ENCODE results near the gene WDCP.
"Not testable (repeated sequence)": the region's sequence is repeated elsewhere in the genome, so short reads cannot be mapped to it uniquely, and the experiment has no call there.

The WDCP gene, protein sequence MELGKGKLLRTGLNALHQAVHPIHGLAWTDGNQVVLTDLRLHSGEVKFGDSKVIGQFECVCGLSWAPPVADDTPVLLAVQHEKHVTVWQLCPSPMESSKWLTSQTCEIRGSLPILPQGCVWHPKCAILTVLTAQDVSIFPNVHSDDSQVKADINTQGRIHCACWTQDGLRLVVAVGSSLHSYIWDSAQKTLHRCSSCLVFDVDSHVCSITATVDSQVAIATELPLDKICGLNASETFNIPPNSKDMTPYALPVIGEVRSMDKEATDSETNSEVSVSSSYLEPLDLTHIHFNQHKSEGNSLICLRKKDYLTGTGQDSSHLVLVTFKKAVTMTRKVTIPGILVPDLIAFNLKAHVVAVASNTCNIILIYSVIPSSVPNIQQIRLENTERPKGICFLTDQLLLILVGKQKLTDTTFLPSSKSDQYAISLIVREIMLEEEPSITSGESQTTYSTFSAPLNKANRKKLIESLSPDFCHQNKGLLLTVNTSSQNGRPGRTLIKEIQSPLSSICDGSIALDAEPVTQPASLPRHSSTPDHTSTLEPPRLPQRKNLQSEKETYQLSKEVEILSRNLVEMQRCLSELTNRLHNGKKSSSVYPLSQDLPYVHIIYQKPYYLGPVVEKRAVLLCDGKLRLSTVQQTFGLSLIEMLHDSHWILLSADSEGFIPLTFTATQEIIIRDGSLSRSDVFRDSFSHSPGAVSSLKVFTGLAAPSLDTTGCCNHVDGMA

DNA sequence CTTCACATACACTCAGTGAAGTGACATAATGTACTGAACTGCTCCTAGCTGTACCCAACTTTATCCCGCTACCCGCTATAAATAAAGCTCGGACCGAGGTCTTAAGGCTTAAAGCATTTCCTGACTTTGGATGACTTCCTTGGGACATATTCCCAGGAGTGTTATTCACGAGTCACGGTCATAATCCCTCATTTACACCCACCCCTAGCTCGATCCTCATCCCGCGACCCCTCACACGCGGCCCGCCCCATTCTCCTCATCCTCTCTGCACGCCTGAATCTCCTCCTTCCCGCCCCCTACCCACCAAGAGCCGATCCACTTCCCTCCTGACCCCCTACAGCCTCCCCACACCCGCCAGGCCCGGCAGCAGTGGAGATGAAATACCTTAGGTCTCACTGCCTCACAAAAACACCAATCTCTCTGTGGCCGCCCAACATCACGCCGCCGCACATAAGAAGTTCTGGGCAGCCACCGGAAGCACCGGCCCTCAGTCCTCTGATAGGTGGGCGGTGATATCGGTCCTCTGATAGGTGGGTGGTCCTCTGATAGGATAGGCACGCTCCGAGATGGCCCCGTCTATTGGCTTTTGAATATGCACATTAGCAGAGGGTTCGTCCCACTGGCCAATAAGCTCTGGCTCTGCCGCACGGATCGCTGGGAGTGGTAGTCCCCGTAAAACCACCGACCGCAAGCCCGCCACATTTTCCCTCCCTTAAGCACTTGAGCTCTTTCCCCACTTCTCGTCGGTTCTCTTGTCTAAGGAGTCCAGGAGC lies at the start of gene WDCP:
TSS of gene WDCP (minus strand) at position 462 of the 773 bp plus-strand sequence. CDS start 7,897 bp downstream, outside the sequence.
- peak; percentile 99 for DNase-seq

DNA sequence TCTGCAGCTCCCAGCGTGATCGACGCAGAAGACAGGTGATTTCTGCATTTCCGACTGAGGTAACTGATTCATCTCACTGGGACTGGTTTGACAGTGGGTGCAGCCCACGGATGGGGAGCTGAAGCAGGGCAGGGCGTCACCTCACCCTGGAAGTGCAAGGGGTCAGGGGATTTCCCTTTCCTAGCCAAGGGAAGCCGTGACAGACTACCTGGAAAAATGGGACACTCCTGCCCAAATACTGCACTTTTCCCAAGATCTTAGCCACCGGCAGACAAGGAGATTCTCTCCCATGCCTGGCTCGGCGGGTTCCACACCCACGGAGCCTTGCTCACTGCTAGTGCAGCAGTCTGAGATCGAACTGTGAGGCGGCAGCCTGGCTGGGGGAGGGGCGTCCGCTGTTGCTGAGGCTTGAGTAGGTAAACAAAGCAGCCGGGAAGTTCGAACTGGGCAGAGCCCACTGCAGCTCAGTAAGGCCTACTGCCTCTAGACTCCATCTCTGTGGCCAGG lies 48.0 kb upstream of the WDCP start:
- not testable (repeated sequence) for DNase-seq

DNA sequence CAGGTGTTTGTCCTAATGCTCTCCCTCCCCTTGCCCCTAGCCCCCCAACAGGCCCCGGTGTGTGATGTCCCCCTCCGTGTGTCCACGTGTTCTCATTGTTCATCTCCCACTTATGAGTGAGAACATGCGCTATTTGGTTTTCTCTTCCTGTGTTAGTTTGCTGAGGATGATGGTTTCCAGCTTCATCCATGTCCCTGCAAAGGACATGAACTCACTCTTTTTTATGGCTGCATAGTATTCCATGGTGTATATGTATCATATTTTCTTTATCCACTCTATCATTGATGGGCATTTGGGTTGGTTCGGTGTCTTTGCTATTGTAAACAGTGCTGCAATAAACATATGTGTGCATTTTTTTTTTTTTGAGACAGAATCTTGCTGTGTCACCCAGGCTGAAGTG lies 46.1 kb upstream of the WDCP start:
- DNase-seq = not testable (repeated sequence)

DNA sequence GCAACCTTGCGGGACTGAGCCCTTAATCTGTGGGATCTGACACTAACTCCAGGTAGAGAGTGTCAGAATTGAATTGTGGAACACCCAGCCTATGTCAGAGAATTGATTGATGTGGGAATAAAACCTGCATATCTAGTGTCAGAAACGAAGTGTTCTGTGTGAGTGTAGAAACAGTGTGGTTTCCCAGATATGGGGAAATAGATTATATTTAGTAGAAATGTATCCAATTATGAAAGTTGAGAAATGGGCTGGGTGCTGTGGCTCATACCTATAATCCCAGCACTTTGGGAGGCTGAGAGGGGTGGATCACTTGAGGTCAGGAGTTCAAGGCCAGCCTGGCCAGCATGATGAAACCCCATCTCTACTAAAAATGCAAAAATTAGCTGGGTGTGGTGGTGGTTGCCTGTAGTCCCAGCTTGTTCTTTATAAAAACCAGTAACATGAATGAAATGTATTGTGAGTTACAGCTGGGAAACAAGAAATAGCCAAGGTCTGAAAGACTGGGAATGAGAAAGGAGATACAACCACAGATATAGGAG lies 41.7 kb upstream of the WDCP start:
- DNase-seq = no peak

DNA sequence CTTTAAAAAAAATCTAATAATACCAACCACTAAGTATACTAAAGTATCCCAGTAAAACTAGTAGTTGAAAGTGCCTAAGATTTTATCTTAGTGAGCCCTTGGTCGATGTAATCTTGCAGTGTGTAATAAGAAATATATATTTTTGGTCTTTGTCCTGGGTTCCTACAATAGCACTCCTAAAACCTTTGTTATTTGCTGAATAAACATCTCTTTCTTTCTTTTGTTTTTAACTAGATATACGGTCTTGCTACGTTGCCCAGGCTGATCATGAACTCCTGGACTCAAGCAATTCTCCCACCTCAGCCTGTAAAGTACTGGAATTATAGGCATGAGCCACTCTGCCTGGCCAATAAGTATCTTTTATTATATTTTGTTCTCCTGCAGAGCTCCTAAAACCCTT lies 39.8 kb upstream of the WDCP start:
- DNase-seq = no peak

DNA sequence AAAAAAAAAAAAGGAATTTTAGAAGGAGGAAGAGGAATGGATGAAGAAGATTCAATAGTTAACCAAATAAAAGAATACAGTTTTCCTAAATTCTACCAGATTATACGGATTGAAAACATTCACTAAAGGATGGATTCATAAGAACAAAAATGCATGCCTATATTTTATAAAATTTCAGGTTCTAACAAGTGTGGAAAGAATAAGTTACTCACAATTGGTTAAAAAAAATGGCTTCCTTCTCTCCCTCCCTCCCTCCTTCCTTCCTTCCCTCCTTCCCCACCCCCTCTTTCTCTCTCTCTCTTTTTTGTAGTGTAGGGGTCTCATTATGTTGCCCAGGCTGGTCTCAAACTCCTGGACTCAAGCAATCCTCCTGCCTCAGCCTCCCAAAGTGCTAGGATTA lies 39.0 kb upstream of the WDCP start:
- no peak for DNase-seq

DNA sequence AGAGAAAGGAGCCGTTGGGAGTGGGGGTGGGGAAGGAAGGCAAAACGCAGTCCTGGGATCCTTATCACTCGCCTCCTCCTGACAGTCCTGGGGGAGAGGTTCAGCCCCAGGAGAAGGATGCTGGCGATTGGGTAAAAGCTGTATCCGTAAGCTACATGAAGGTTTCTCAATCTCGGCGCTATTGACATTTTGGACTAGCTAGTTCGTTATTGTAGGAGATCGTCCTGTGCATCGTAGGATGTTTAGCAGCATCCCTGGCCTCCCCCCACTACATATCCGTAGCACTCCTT lies 38.0 kb upstream of the WDCP start:
- no peak for DNase-seq

DNA sequence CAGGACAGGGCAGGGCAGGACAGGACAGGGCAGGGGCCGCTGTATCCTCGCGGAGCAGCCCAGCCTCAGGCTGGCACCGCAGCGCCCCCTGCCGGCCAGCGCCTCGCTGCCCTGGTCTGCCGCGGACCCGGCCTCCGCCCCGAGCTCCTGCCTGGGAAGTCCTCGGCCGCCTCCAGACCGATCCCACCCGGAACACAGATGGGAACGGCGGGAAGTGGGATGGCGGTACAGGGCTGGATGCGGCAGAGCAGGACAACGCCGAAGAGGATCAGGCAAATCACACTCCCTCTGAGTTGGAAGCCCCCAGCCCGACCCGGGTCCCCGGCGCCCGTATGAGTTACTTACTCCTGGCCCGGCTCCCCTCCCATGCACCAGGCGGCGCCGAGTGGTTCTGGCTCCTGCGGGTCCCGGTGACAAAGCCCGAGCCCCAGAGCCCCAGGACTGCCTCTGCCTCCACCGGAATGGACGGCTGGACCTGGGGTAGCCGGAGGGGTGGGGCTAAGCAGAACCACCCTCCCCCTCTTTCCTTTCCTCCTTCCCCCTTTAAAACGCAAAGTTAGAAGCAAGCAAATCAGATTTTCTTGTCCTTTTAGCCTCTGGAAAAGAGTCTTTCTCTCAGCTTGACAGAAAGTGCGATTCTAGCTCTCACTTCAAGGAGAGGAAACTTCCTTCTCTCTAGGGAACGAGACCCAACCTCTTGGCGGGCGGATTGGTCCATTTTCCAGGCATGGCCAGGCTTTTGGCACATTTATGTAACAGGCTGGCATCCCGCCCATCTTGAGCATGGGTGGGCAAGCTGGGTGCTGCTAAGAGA lies 37.4 kb upstream of the WDCP start, which contains the start of gene TP53I3:
TSS of gene TP53I3 (minus strand) at position 449 of the 814 bp plus-strand sequence. CDS start 508 bp downstream, outside the sequence.
- DNase-seq = peak; percentile 91

DNA sequence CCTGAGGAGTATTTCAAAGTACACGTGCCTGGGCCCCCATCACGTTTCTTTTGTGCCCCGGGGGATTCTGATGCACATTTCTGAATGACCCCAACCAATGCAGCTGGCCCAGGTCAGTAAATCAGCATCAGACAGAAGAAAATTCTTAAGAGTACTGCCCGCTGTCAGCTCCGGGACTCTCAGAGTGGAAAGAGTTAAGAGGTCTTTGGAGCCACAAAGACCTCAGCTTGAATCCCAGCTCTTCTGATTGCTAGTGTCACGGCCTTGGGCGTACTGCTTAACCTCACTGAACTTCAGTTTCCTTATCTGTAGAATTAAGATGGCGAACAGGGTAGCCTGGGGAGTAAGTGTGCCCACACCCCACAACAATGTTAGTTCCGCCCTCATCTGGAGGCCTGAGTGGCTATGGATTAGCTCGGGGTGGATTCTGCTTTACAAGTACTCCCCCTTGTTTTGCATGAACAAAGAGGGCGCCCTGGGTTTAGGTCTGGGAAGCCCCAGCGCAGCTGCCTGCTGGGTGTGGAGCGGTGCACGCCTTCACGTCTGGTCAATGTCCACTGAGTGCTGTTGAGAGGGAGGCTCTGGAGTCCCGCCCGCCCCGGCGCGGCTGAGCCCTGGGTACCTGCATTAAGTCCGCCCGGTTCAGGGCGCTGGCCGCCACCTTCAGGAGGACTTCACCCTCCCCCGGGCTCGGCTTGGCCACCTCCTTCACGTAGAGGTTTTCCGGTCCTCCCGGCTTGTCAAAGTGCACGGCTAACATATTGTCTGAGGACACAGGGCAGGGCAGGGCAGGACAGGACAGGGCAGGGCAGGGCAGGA lies 36.6 kb upstream of the WDCP start:
- DNase-seq = peak; percentile 96

DNA sequence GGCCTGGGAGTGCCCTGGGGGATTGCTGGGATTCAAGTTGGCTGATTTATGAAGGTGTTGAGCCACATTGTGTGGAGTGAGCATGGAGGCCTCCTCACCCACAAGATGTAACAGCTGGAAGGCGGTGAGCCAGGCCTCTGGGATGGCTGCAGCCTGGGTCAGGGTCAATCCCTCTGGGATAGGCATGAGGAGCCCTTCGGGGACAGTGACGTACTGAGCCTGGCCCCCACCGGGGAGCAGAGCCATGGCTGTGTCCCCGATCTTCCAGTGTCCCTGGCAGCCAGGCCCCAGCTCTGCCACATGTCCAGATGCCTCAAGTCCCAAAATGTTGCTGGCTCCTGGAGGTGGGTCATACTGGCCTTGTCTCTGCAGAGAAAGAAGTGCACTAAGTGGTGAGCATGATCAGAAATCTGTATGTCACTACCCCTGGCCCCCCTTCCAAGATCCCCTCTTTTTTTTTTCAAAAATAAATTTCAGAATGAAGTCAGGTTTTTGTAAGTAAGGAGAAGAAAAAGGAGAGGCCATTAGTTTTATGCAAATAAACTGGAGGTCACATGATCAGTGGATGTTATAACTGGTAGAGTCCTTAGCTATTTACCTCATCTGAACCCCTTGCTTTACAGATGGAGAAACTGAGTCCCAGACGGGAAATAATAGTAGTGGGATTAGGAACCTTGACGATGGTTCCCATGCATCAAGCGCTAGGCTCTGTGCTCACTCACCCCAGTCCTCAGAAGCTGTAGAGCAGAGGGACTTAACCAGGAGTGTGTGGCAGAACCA lies 35.8 kb upstream of the WDCP start:
- DNase-seq = no peak

DNA sequence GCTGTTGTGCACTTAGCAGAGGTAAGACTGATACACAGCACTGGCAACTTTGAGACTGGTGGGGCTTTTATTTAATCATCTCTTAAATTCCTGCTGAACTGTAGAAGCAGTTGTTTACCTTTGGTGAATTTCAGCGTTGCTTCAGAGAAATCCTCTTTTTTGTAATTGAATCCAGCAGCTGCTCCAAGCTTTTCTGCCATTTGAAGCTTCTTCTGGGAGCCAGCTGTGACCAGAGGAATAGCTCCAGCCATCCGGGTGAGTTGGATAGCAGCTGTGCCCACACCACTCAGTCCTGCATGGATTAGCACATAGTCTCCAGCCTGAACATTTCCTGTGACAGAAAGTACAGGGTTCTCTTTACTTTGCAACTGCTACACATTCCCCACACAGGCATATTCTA lies 33.5 kb upstream of the WDCP start:
- DNase-seq = no peak

DNA sequence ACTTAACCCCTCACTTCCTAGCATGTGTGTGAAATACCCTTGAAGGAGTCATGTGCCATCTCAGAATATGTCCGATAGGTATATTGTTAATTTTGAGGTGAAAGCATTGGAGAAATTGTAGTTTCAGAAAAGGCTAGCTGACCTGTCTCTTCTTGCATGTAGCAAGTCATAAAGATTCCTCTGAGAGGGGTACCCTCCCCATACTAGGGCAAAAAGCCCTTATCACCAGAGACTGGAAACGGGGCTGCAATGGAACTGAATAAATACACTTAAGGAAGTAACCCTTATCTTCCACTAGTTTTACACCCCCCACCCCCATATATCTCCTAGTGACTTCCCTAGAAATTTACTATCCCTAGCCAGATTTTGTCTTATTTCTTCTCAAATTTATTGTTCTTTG lies 30.7 kb upstream of the WDCP start:
- DNase-seq = no peak

DNA sequence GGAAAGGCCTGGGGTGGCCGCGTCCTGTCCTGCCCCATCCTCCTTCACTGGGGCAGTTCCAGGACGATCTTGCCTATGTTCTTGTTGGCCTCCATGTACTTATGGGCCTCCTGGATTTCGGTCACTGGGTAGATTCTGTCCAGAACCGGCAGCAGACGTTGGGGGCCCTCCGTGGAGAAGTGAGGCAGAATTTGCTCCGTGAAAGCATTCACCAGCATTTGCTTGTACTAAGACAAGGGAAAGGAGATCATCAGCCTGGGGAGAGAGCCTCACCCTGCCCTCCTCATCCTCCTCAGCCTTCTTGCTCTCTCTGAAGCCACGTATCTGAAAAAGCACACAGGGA lies 30.3 kb upstream of the WDCP start:
- DNase-seq = no peak

DNA sequence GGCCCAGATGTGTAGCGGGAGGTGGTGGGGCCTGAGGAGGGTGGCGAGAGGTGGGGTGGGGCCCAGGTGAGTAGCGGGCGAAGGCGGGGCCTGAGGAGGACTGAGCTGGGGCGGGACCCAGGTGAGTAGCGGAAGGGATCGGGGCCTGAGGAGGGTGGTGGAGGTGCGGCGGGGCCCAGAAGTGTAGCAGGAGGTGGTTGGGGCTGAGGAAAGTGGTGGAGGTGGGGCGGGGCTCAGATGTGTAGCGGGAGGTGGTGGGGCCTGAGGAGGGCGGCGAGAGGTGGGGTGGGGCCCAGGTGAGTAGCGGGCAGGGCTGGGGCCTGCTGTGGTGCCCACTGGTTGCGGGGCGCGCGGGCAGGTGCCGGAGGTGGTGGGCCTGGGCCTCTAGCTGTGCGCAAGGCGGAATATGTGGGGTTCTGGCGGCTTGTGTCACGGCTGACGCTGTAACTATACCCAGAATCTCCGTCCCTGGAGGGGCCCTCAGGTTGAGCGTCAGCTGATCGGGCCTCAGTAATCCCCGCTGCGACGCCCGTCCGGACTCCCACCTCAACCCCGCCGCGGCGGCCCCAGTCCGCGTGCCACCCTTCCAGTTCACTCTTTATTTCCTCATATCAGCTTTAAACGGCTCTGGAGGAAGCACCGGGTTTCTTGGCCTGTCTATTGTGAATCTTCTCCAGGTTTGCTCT lies 29.8 kb upstream of the WDCP start:
- no peak for DNase-seq

DNA sequence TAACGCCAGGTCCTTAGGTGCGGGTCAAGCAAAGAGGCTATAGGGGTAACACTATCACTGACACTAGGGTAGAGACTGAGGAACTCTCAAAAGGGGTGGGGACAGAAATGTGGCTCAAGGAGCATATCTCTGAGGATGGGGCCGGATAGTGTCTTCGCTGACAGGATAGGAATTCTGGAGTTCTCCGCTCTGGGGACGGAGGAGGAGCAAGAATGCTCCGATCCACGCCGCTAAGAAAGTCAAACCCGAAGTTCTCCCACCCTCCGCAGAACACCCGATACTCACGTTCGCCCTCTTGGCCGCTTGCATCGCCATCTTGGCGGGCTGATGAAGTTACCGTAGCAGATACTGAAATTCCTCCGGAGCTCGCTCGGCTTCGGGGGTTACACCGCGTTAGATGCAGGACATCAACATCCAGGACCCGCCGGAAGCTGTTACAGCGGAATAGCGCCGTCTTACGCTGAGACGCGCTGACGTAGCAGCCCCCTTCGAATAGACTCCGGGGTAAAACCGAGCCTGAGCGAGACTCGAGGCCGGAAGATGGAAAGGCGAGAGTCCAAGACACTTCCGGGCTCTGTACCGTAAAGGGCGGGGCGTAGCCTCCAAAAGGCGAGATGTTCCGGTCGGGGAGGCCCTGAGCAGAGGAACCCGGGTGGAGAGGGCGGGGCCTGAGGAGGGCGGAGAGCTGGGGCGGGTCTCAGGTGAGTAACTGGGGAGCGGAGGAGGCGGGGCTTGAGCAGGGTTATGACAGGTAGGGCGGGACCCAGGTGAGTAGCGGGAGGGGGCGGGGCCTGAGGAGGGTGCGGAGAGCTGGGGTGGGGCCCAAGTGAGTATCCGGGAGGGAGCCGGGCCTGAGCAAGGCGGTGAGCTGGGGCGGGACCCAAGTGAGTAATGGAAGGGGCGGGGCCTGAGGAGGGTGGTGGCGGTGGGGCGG lies 29.0 kb upstream of the WDCP start, which contains the start of gene SF3B6:
TSS of gene SF3B6 (minus strand) at position 412 of the 934 bp plus-strand sequence. CDS start at position 315, 97 bp downstream.
- peak; percentile 100 for DNase-seq

DNA sequence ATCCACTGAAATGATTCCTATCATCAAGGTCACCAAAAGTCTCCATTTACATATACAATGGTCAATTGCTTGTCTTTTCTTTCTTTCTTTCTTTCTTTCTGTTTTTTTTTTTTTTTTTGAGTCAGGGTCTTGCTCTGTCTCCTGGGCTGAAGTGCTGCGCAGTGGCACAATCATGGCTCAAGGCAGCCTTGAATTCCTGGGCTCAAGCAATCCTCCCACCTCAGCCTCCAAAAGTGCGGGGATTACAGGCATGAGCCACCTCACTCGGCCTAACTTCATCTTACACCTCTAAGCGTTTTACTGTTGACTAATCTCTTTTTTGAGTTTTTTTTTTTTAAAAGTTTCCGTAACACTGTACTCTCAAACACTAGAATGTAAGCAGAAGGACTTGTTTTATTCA lies 28.1 kb upstream of the WDCP start:
- no peak for DNase-seq

DNA sequence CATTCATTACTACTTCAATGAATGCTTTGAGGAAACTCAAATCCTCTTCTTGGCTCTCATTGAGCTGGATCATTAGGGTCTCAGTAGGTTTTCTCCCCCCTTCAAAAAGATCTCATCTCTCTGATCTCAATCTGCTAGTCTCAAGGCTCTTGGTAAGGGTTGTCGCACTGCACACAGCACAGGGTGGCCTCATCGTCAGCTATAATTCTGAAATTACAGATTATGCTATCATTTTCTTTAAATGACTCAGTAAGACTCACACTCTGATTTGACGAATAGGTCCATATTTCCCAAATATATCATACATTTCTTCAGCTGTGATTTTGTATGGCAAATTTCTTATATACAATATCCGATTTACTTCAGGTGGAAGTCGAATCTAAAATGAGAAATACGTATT lies 26.6 kb upstream of the WDCP start:
- no peak for DNase-seq

DNA sequence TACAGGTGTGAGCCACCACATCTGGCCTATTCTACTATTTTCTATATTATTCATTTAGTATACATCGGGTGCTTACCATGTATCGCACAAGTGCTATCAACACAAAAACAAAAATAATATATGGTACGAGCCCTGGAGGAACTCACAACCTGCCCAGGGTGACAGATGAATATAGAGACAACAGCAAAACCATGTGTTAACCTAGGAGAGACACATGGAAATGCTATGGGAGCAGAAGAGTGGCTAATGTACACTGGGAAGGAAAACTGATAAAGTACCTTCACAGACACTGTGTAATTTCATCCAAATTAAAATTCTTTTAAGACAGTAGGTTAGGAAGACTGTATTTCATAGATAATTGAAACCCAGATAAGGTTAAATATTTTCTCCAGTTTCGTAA lies 25.1 kb upstream of the WDCP start:
- DNase-seq = no peak

DNA sequence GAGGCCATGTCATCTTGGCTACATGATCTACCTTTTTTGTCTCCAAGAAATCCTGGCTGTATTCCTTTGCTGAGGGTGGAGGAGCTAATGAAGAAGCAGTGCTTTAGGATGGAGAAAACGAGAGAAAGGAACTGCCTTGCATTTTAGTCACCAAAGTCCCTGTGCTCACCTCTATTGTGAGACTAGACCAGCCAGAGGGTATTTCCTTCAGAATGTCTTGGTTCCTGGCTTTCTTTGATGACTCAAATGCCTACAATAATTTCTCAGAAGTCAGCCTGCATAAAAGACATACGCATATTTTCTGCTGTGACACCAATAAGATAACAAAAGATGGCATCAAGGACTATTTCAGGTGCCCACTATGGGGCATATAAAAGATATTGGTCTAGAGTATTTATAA lies 18.1 kb upstream of the WDCP start:
- no peak for DNase-seq

Measured in NCI-H146 (cell line).